H1 (cell line): Measurements from ENCODE around the gene PIM2. TPM values are rescaled to one million over a fixed set of nuclear protein-coding genes. Genes with fewer than 3 reads are reported as not detected.

Experiments used
- ASH2L ChIP-seq: fragments of 200-600, 300-600 bp; sonication (generic); IDR thresholded peaks from one replicate; pipeline ENCODE4 v1.7.1; 2017; ENCODE audit warnings: low read length
- CBX8 ChIP-seq: fragments of 300-800, 300-1000 bp; sonication (generic); IDR thresholded peaks from 2 replicates; pipeline ENCODE4 v1.7.1; 2016; ENCODE audit warnings: low read depth, low read length, borderline replicate concordance
- CREB1 ChIP-seq: IDR thresholded peaks from 2 replicates; pipeline ENCODE4 v1.6.1; 2012; ENCODE audit warnings: inconsistent platforms
- EGR1 ChIP-seq: IDR thresholded peaks from 2 replicates; pipeline ENCODE4 v1.6.1; 2011; ENCODE audit warnings: low read depth, low read length, borderline replicate concordance
- GTF2F1 ChIP-seq: IDR thresholded peaks from 2 replicates; pipeline ENCODE4 v1.6.1; 2012; ENCODE audit warnings: low read depth, low read length, improper control_type of control experiment, borderline replicate concordance
- KDM1A ChIP-seq: fragments of 200-600, 300-600 bp; sonication (generic); IDR thresholded peaks from 2 replicates; pipeline ENCODE4 v1.7.1; 2016; ENCODE audit warnings: mild to moderate bottlenecking, low read length, borderline replicate concordance
- POLR2A ChIP-seq, 2 experiments: IDR thresholded peaks; 1 replicate in 1 of 2; 2 replicates in 1 of 2; pipeline ENCODE4 v1.6.1; 2011; ENCODE audit warnings: low read depth in 2 of 2, low read length in 2 of 2, mild to moderate bottlenecking in 2 of 2; ENCODE audit errors: control extremely low read depth in 1 of 2
- RBBP5 ChIP-seq: IDR thresholded peaks from 2 replicates; pipeline ENCODE4 v1.7.1; 2012; ENCODE audit warnings: low read depth, mild to moderate bottlenecking, inconsistent platforms, low read length, moderate library complexity, borderline replicate concordance
- SP1 ChIP-seq: IDR thresholded peaks from 2 replicates; pipeline ENCODE4 v1.6.1; 2011; ENCODE audit warnings: low read depth, low read length
- TEAD4 ChIP-seq: IDR thresholded peaks from 2 replicates; pipeline ENCODE4 v1.6.1; 2012; ENCODE audit warnings: low read depth, low read length, inconsistent platforms, mixed read lengths
- polyA plus RNA-seq, 7 experiments: library from polyadenylated mRNA; depleted of rRNA in 3 of 7; stranded (reverse) in 5 of 7; unstranded in 2 of 7; fragments of >200 nt in 5 of 7; fragments of 200-250 nt in 2 of 7; gene quantifications; 1 replicate in 5 of 7; 2 replicates in 1 of 7; 4 replicates in 1 of 7; pipeline versions ENCODE4 v1.2.1 to v1.2.3, GENCODE V29; 2011 to 2013; ENCODE audit warnings: missing spikeins in 2 of 7, mixed read lengths in 2 of 7
- total RNA-seq: library from RNA; stranded (reverse); fragmentation: NEBNext Ultra II Directional; extraction: Animal tissue kit (Norgen Biotek cat#: 25700); gene quantifications from 2 replicates; pipeline ENCODE4 v1.2.1, GENCODE V29; 2021

Gene PIM2
- total and polyA plus RNA-seq, 2 of the 8 experiments (the other 6 are each of a cell fraction or from before 2014, with no cell fraction given), result 180 to 203 TPM

DNA sequence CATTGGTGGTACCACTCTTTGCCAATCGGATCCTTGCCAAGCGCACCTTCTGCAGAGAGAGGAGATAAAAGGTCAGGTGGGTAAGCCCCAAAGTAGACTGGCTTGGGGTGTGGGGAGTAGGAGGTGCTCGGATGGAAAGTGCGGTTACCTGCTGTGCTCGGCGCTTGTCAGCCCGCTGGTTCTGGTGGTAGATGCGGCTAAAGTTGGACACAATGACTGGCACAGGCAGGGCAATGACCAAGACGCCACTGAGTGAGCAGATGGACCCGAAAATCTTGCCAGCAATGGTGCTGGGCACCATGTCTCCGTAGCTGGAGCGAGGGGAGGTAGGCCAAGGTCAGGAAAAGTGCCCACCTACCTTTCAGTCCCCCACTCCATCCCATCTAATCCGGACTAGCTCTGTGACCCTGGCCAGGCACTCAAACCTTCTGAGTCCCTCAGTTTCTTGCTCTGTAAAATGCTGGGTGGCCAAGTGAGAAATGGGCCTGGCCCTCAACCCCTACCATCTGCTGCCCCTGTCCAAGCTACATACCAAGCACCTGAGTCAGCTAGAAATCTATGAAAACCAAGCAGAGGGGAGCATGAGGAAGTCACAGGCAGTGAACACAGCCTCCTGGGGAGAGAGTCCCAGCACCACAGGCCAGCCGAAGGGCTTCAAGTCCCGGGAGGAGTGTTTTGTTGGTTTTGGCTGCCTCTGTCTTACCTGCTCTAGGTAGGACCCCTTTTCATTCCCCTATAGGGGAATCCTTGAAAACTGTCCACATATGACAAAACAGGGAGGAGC is 48.2 kb upstream of the PIM2 start (continued):
- TF ChIP-seq KDM1A (no peak), SP1 (no peak), GTF2F1 (no peak), RBBP5 (no peak), EGR1 (no peak), CREB1 (no peak), POLR2A (IDR thresholded peaks at IDR 0.05; ENCODE audit: control extremely low read depth in 1 of 2, low read depth in 2 of 2, low read length in 2 of 2) (no peak), TEAD4 (no peak), CBX8 (no peak), ASH2L (no peak)
